G401.6 (cell line): ENCODE data around the gene XAB2.
"Not testable (repeated sequence)": the region's sequence is repeated elsewhere in the genome, so short reads cannot be mapped to it uniquely, and the experiment has no call there.

ENCODE experiments used
- FAIRE-seq: peaks from 2 replicates; lab custom pipeline; 2012; peaks lifted over from hg19 to GRCh38; lab: Jason Lieb, UNC

XAB2 gene

DNA sequence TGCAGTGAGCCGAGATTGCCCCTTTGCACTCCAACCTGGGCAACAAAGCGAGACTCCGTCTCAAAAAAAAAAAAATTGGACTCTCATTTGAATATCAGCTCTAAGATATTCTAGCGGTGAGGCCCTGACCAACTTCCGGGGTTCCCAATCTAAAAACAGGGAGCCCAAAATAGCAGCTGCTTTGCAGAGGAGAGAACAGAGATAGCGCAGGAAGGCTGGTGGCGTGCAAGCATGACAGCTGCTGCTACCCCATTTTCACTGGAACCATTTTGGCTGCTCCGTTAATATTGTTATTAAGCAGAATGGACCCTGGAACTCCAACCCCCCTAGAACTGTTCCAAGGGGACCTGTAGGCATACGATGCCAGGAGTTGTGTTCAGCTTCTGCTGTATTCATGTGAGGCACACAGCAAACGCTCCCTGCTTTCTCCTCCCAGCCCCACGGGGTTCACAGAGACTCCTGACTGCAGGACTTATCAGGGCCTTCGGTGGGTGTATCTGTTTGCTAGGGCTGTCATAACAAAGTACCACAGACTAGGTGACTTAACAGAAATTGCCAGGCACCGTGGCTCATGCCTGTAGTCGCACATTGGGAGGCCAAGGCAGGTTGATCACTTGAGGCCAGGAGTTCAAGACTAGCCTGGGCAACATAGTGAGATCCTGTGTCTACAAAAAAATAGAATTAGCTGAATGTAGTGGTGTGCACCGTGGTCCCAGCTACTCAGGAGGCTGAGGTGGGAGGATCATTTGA, 19.1 kb upstream of the XAB2 start:
- FAIRE-seq, result no peak

DNA sequence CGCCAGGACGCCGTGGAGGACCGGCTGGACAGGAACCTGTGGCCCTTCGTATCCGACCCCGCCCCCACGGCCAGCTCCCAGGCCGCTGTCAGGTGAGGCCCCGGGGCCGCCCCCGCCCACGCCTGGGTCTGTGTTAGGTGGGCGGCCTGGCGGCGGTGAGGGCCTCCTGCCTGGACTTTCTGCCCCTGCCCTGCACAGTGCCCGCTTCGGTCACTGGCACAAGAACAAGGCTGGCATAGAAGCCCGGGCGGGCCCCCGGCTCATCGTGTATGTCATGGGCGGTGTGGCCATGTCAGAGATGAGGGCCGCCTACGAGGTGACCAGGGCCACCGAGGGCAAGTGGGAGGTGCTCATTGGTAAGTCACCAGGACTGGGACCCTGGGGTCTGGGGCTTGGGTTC, 17.8 kb upstream of the XAB2 start:
- no peak for FAIRE-seq

DNA sequence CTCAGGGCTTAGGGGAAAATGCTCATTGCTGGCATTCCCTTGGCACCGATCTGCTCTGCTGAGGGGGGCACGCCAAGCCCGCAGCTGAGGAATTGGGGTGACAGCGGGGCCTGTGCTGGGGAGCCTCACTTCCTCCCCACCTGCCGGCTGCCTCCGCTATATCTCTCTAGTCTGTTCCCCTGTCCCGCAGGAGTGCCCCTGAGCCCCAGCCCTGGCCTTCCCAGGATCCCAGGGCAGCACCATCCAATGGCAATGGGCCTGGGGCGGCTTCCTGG, 17.0 kb upstream of the XAB2 start:
- FAIRE-seq, result no peak

DNA sequence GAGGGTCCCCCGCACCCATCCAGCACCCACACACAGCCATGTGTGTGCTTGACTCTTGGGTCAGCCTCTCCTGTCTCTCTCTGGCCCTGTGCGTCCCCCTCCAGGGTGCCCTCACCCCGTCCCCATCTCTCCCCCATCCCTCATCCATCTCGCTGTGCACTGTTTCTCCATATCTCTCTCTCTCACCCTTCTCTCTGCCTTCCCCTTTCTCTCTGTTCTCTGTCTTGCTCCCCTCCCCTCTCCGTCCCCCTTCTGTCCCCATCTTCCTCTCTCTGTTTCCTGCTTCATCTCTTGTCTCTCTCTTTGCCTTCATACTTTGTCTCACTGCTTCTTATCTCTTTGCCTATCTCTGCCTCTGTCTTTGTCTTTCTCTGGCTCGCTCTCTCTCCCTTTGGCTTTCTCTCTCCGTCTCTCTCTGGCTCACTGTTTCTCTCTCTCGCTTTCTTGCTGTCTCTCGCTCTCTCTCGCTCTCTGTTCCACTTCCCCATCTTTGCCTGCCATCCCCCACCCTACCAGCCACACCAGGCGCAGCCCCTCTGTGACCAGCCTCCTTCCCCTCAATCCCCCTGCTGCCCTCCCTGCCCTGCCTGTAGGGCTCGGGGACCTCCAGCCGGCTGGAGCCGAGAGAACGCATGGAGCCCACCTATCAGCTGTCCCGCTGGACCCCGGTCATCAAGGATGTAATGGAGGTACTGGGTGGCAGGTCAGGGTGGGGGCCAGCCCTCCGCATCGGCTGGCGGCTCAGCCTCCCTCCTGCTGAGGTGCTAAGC, 16.5 kb upstream of the XAB2 start:
- no peak for FAIRE-seq

DNA sequence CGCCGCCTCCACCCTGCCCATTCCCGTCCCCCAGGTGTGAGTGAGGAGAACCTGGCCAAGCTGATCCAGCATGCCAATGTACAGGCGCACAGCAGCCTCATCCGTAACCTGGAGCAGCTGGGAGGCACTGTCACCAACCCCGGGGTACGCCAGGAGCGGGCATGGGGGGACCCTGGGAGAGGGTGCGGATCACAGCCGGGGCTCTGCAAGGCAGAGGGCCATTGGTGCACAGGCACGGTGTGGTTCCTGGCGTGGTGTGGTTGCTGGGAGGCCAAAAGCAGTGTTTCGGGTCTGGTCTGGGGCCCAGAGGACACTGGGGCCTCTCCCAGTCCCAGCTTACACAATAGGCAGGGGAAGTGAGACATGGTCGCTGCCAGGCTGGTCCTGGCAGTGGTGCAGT, 15.8 kb upstream of the XAB2 start:
- no peak for FAIRE-seq

DNA sequence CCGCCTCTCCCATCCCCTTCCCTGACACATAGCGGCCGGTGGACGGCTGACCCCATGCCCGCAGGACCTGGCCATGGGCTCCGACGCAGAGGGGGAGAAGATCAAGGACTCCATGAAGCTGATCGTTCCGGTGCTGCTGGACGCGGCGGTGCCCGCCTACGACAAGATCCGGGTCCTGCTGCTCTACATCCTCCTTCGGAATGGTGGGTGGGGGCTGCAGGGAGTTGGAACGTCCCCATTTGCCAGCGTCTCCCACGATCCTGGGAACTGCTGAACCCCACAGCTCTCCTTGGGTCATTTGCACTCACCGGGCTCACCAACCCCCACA, 15.2 kb upstream of the XAB2 start:
- FAIRE-seq, result no peak

DNA sequence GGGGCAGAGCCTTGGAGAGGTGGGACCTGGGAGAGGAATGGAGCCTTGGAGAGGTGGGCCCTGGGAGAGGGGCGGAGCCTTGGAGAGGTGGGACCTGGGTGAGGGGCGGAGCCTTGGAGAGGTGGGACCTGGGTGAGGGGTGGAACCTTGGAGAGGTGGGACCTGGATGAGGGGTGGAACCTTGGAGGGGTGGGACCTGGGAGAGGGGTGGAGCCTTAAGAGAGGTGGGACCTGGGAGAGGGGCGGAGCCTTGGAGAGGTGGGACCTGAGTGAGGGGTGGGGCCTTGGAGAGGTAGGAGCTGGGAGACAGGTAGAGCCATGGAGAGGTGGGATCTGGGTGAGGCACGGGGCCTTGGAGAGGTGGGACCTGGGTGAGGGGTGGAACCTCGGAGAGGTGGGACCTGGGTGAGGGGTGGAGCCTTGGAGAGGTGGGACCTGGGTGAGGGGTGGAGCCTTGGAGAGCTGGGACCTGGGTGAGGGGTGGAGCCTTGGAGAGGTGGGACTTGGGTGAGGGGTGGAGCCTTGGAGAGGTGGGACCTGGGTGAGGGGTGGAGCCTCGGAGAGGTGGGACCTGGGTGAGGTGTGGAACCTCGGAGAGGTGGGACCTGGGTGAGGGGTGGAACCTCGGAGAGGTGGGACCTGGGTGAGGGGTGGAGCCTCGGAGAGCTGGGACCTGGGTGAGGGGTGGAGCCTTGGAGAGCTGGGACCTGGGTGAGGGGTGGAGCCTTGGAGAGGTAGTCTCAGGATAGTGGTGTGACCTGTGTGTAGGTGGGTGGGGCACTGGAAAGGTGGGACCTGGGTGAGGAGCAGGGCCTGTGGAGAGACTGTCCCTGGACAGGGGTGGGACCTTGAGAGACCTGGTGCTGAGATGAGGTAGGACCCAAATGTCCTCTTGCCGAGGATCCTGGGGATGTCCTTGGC, 14.5 kb upstream of the XAB2 start:
- not testable (repeated sequence) for FAIRE-seq

DNA sequence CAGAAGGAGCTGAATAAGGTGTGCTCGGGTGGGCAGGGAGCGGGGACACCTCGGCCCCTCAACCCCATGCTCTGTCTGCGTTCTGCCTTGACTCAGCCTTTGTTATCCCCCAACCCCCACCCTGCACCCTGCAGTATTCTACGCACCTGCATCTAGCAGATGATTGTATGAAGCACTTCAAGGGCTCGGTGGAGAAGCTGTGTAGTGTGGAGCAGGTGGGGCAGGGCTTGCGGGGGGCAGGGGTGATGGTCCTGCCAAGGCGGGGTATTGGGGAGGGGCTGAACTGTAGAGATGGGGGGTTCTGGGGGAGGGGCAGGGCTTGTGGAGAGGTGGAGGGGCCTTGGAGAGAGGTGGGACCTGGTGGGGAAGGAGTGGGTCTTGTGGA, 13.7 kb upstream of the XAB2 start:
- no peak for FAIRE-seq

DNA sequence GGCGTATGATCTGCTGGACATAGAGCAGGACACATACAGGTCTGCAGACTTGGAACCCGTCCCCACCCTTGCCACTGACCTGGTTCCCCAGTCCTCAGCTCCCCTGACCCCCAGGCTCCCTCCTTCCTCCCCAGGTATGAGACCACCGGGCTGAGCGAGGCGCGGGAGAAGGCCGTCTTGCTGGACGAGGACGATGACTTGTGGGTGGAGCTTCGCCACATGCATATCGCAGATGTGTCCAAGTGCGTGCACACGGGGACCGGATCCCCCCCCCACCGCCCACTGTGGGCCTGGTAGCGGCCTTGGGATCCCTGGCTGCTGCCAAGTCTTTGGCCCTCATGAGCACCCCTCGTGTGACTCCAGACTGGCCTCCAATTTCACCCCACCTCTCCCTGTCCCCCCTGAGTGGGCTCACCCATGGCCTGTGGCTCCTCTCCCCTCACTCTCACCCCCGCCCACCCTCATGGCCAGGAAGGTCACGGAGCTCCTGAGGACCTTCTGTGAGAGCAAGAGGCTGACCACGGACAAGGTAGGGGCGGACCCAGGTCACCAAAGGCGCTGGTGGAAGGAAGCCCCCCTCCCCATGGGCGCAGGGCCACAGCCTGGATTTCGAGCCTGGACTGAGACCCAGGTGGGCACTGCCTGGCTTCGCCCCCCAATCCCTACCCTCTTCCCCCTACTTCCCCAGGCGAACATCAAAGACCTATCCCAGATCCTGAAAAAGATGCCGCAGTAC, 13.1 kb upstream of the XAB2 start:
- no peak for FAIRE-seq

DNA sequence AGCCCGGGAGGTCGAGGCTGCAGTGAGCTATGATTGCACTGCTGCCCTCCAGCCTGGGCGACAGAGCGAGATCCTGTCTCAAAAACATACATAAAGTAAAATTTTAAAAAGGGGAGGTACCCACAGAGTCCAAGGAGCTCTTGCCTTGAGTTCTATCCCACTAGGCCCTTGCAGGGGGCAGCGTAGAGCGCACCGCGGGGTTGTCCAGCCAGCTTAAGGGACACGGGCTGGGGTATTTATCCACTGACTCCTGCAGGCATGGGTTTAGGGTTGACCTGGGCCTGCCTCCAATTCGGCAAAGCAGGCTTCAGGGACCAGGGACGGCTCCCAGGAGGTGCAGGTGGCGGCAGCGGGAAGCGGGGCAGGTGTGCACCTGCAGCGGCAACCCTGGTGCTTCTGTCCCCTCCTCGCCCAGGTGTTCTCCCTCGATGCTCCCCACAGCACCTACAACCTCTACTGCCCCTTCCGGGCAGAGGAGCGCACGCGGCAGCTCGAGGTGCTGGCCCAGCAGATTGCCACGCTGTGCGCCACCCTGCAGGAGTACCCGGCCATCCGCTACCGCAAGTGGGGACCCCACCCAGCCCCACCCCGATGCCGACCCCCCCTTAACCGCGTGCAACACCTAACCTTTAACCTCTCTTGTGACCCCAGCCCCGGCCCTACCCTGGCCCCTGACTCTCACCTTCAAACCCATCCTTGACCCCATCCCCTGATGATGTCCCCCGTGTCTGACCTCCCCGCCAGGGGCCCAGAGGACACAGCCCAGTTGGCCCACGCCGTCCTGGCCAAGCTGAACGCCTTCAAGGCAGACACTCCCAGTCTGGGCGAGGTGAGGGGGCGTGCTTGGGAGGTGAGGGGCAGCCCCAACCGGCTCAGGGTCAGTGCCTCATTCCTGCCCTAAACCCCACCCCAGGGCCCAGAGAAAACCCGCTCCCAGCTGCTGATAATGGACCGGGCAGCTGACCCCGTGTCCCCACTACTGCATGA, 12.2 kb upstream of the XAB2 start:
- no peak for FAIRE-seq

DNA sequence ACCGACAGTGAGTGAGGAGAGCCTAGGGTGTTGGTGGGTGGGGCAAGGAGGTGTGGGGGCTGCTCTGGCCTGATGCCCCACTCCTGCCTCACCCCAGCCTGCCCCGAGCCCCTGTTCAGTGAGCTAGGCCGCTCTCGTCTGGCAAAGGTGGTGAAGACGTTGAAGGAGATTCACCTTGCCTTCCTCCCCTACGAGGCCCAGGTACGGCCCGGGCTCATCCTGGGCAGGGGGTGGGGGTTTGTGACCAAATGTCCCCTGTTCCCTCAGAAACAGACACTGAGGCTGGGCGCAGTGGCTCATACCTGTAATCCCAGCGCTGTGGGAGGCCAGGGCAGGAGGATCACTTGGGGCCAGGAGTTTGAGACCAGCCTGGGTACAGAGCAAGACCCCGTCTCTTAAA, 11.5 kb upstream of the XAB2 start:
- FAIRE-seq, result no peak

DNA sequence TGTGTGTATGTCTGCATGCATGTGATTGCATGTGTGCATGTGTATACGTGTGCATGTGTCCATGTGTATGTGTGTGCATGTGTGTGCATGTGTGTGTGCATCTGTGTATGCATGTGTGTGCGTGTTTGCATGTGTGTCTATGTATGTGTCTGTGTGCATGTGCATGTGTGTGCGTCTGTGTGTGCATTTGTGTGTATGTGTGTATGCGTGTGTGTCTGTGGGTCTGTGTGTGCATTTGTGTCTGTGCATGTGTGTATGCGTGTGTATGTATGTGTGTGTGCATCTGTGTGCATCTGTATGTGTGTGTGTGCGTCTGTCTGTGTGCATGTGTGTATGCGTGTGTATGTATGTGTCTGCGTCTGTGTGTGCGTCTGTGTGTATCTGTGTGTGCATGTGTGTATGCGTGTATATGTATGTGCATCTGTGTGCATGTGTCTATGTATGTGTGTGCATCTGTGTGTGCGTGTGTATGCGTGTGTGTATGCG, 10.6 kb upstream of the XAB2 start:
- FAIRE-seq, result no peak

DNA sequence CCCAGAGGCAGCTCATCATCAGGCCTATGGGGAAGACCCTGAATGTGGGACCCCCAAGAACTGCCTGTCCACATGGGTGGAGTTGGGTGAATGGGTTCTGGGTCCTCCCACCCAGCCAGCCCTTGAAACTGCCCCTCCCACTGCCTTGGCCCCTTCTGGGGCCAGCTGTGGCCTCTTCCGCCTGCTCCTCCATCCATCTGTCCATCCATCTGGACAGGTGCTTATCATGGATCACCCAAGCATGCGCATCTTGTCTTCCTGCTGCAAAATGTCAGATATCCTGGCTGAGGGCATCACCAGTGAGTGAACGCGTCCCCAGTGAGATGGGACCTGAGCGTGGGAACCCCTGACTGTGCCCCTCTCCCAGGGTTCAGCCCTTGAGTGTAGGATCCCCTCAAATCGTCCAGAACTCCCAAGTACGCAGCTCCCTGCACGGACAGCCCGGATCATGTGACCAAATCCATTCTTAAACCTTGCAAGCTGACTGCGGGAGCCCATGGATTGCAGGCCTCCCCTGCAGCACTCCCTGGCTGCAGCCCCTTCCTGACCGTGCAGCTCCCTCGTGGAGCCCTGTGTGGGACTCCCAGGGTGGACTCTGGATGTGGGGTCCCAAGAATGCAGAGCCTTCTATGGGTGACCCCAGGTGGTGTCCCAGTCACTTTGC, 9.6 kb upstream of the XAB2 start:
- no peak for FAIRE-seq

DNA sequence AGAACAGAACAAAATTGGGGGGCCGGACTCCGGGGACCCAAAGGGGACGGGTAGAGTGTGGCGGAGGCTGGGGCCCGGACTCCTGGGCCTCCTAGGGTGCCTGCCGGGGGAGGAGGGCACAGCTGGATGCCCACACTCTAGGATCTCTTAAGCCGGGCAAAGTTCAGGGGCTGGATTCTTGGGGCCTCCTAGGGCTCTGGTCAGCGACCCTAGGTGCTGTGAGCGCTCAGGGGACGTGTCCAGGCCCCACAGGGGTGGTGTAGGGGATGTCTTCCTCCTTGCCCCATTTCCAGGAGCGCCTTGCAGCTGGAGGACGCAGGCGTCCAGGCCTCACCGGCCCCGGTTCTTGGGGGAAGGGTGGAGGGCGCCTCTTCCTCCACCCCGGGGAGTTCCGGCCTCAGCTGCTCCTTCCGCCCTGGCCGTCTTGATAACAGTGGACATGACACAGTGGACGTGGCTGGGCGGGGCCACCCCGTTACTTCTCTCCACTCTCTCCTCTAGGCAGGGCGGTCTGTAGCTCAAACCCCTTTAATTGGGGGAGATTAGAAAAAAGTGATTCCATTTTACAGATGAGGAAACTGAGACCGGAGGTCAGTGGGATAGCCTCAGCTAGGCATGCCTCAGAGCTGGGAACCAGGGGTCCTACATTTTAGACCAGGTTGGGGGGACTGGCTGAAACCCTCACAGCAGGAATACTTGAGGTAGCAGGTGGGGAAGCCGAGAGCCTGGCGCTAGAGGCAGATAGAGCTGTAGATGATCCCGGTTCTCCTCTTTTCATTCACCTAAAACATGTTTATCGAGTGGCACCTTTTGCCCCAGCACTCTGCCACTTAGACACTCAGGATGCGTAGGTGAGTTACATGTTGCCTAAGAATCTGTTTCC, 8.3 kb upstream of the XAB2 start:
- no peak for FAIRE-seq

DNA sequence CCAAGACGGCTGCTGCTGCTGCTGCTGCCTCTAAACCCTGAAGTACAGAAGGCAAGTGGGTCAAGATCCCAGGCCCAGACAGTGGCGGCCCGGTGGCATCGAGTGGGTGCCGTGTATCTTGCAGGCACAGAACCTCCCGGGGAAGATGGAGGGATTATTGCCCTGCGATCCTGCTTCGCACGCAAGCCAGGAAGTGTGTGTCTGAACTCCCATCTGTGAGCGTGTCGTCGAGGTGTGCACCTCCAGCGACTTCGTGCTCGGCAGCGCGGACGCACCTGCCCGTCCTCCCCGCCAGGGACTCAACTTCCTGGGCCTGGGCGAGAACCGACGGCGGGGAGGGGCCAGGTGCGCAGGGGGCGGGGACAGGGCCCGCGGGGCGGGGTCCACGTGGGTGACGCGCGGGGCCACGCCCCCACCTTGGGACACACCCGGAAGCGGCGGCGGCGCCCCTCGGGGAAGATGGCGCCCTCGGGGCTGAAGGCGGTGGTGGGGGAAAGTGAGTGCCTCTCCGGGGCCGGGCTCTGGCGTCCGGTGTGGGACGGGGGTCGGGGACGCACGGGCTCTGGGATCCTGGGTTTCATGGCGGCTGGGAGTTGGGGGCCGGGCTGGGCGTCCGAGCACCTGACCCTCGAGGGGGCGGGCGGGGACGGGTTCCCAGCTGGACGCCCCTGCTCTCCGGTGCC, 7.5 kb upstream of the XAB2 start, which contains the start of gene STXBP2:
STXBP2 (plus strand) TSS at position 420 of the 683 bp plus-strand sequence; CDS start at position 460, 40 bp downstream.
- FAIRE-seq, result no peak

DNA sequence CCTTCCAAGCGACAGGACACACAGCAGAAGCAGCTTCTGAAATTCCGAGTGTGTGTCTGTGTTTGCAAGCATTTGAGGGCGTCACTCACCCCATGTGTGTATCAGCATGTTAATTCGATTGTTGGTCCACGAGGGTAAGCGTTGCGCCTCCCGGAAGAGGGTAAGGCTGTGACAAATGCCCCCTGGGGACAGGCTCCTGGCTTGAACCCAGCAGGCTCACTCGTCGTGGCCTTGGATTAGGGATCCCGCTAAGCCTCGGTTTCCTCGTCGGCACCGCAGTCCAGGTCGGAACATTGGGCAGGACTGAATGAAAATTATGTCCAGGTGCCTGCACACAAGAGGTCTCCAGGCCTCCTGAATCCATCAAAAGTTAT, 7.0 kb upstream of the XAB2 start:
- FAIRE-seq, result no peak

DNA sequence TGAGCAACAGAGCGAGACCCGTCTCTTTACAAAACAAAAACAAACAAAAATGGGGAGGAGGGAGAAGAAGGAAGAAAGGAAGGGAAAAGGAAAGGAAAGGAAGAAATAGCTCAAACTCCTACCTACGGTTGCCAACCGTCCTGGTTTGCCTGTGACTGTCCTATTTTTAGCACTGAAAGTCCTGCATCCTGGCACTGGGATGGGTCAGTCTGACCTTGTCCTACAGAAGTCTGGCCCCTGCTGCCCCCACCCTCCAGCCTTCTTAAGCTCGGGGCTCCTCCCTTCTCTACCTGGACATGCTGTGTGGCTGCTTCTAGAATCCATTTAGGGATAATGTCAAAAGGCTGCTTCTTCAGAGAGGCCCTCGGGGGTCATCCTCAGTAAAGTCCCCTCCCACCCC, 6.3 kb upstream of the XAB2 start:
- no peak for FAIRE-seq

DNA sequence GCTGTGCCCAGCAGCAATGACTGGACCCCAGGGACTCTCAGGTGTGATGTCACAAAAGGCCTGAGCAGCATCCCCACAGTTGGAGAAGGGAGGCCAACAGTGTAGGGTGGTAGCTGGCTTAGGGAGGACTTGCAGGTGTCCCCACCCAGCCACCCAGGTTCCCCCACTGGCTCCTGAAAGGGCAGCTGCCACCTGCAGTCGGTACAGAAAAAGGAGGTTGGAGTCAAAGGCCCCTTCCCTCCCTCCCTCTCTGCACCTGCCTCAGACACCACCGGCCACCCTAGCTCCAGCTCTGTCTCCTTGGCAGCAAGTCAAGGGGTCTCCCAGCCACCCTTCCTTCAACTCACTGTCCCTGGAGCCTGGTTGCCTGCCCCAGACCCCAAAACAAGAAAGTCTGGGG, 4.4 kb upstream of the XAB2 start, which contains the start of gene PCP2:
PCP2 (minus strand) TSS at position 22 of the 400 bp plus-strand sequence. CDS start 262 bp downstream, outside the sequence.
- no peak for FAIRE-seq
